Esophagus squamous epithelium (tissue), 4 donors: Measurements from ENCODE around the gene DUSP22.

Experiments used
- CTCF ChIP-seq, 6 experiments: fragments of 450-650 bp in 4 of 6; fragments of 200-600 bp in 2 of 6; sonication (generic) in 2 of 6; IDR thresholded peaks; one replicate each; pipeline ENCODE4 v1.5.1; 2016 to 2019; ENCODE audit warnings: antibody characterized with exemption in 6 of 6, mild to moderate bottlenecking in 4 of 6, moderate library complexity in 4 of 6
- POLR2A ChIP-seq, 4 donors: fragments of 450-650 bp; IDR thresholded peaks; one replicate each; pipeline ENCODE4 v1.6.1; 2017; ENCODE audit warnings: antibody characterized with exemption in 4 of 4, mild to moderate bottlenecking in 4 of 4, moderate library complexity in 3 of 4

- TF ChIP-seq CTCF (IDR thresholded peaks at IDR 0.05) (no peak), POLR2A (IDR thresholded peaks at IDR 0.05) (no peak)
Measured at GRCh38 chr6:357261-357790, 65.0 kb downstream of the DUSP22 start.
